ENCODE data around the gene MED8.

Gene MED8

DNA sequence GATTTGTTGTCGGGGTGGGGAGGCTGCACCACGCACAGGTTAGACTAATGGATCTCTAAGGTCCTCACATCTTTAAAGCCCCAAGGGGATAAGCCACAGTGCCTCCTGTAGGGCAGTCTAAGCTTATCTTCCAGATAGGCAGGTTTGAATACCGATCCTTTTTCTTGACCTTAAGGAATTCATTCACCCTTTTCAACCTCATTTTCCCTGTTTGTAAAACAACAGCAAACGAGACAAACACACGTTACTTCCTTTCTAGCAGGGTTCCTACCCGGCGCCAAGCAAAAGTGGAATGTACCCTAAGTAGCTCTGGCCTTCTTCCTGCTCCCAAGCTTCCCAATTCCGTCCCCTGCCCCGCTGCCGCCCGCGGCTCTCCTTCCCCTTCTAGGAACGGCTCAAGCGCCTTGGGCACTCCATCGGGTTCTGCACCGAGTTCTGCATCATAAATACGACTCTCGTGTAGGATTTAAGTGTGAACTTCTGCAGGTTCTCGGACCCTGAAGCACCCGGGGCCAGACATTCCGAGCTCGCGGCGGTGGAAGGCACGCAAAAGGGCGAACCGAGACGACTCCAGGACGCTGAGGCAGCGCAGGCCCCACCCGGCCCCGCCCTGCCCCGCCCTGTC, 31.4 kb downstream of the MED8 start:
- DNase-seq: no peak

- DNase-seq: no peak
Observed at GRCh38 chr1:43357251-43357650, 32.3 kb downstream of the MED8 start.

- no peak for DNase-seq
Observed at GRCh38 chr1:43354936-43355335, 34.7 kb downstream of the MED8 start.

- no peak for DNase-seq
Observed at GRCh38 chr1:43354471-43354870, 35.1 kb downstream of the MED8 start.

- no peak for DNase-seq
Observed at GRCh38 chr1:43352881-43353280, 36.7 kb downstream of the MED8 start.

DNA sequence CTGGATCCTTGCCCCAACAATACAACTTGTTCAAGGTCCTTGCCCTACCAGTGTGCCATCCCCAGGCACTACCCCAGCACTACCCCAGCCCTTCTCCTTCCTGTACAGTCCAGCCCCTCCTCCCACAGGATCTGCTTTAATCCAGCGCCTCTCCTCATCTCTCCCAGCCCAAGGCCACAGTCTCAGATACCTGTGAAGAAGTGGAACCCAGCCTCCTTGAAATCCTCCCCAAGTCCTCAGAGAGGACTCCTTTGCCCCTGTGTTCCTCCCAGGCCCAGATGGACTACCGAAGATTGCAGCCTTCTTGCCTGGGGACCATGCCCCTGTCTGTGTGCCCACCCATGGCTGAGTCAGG, 37.3 kb downstream of the MED8 start:
- no peak for DNase-seq

- DNase-seq: no peak
Observed at GRCh38 chr1:43351421-43352350, 37.9 kb downstream of the MED8 start.

GRCh38 chr1:43350976-43351375, 38.6 kb downstream of the MED8 start:
- DNase-seq: no peak

DNA sequence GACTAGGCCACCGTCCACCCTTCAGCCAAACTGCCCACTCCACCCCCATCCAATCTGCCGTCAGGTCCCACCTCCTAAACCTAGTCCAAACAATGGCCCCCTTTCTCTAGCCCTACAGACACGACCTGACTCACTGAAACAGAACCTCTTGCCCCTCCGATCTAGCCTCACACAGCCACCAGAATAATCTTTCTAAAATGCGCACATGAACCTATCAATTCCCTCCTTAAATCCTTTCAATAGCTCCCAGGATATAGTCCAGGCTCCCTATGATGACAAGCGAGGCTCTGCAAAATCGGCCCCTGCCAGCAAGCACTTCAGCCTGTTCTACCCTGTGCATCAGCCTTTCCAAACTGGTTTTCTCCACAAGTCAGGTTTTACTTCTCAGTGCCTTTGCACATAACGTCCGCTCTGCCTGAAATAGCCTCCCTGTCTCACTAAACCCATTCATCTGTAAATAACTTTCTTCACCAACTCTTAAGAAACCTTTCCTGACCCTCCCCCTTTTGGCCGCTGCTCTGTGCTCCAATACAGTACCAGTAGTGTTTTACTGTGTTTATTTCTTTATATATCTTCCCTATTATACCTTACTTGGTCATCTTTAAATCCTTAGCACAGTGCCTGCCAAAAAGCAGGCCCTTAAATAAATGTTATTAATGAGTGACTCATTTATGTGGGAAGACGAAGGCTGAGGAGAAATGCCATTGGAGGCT, 39.9 kb downstream of the MED8 start:
- DNase-seq: no peak

- DNase-seq: peak in 1 of 2 experiments; percentile 61
Observed at GRCh38 chr1:43348809-43349593, 40.6 kb downstream of the MED8 start.

- DNase-seq: no peak
Observed at GRCh38 chr1:43348343-43348808, 41.2 kb downstream of the MED8 start.

DNA sequence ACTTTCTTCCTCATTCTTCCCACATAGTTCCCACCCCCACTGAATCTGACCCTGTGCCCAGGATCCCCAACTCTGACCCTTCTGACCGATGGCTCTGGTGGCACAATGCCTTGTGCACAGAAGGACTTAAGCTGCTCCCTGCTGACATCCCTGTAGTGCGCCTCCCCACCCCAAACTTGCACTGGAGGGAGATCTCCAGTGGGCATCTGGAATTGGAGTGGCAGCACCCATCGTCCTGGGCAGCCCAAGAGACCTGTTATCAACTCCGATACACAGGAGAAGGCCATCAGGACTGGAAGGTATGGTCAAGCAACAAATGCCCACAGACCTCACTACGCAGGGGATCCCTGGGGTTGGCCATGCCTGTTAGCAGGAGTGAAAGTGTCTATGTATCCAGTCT, 43.0 kb downstream of the MED8 start:
- DNase-seq: no peak

DNA sequence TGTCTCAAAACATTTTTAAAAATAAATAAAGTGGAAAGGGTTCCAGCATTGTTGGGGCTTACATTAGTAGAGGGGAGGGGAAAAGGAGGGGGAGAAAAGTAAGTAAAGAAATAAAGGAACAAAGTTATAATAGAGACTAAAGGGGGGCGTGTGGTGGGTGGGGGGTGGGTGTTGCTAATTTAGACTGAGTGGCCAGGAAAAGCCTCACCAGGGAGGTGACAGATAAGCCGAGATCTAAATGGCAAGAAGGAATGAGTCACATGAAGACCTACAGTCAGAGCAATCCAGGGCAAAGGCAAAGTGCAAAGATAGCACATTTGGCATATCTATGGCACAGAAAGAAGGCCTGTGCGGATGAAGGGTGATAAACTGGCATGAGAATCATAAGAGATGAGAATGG, 44.5 kb downstream of the MED8 start:
- no peak for DNase-seq

DNA sequence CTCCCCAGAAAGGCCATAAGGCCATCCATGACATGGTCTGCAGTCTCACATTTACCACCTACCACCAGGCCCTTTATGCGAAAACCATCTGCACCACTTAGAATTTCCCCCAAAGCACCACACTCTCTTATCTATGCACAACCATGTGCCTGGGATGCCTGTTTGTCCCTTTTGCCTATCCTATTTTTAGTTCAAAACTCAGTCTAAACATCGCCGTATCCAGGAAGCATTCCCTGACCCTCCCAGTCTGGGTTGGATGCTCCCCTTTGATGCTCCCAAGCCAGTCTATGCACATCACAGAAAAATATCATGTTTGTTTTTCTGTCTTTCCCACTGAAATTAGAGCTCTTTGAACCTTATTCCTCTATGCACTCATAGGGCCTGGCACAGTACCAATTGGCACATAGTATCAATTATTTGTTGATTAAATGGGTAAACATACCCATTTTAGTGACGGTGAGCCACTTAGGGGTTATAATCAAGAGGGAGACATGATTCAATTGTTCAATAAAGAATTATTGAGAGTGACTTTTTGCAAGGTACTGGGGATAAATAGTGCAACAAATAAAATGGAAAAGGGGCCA, 45.2 kb downstream of the MED8 start:
- no peak for DNase-seq

GRCh38 chr1:43340559-43340958, 49.0 kb downstream of the MED8 start:
- DNase-seq: no peak

DNA sequence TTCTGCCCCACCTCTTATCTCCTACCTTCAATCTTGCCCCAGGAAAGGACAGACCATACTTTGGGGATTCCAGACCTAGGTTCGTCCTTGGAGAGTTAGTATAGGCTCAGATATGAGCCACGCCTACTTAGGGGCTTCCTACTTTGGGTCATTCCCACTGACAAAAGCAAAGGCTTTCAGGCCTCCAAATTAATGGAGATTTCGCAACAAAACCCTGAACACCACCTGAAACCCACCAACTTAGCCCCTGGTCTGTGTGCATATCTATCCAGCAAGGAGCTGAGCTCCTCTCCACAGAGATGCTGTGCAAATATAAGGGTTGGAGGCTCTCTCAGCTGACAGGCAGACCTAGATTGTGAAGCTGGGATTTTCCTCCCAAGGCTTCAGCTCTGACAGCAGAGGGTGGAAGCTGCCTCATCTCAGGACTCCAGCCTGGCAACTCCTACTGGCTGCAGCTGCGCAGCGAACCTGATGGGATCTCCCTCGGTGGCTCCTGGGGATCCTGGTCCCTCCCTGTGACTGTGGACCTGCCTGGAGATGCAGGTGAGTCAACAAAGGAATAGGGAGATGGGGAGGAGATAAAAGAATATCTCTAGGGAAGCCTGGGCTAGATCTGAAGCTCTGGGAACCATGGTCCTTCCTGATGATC, 49.9 kb downstream of the MED8 start:
- no peak for DNase-seq

DNA sequence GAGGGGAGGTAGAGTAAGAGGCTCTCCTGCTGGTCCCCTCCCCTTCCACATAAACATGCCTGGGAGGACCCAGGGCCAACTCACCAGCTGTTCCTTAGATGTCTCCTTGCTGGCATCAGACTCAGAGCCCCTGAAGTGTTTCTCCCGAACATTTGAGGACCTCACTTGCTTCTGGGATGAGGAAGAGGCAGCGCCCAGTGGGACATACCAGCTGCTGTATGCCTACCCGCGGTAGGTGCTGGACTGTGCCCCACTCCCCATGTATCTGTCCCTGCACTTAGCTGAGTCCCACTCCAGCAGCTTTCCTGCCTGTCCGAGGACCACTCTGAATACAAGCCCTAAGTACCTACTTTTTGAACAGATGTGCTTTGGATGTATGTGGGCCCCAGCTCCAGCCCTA, 51.6 kb downstream of the MED8 start:
- no peak for DNase-seq

GRCh38 chr1:43337588-43337987, 52.0 kb downstream of the MED8 start, which contains the start of gene MPL:
Gene MPL, plus strand, starts transcription at chr1:43337818. Its CDS starts 31 bp downstream, at chr1:43337849.
- DNase-seq: no peak

DNA sequence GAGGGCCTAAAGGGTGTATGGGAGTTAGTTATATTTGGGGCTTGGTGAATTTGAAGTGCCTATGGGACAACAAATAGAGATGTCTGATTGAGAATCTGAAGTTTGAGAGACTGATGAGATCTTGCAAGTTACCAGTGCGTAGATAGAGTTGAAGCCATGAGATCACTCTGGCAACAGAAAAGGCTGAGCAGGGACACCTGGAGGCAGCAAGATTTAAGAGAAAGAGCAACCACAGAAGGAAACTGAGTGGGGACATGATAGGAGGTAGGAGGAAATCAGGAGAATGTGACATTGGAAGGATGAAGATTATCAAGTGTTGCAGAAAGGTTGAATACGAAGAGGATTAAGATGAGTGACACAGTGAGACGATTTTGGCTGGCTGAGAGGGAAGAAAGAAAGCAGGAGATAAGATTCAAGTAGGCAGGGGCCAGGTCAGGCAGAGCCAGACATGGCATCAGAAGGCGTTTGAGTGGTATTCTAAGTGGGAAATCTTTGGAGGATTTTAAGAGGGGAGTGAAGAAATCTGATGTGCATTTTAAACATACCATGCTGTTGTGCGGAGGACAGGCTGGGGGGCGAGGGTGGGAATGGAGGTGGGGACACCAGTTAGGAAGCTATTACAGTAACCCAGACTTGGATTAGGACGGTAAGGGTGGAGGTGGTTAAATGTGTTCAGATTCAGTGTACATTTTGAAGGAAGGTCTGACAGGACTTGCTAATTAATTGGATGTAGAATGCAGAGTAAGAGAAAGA, 55.0 kb downstream of the MED8 start:
- DNase-seq: no peak

All from cerebellar nuclear complex (tissue), 1 donor.